Testis (tissue), 2 donors: Measurements from ENCODE around the gene MLH3.

Experiments used
- CTCF ChIP-seq, 3 experiments: fragments of 450-650 bp in 2 of 3; fragments of 200-600 bp in 1 of 3; sonication (generic) in 1 of 3; IDR thresholded peaks; one replicate each; pipeline ENCODE4 v1.5.1; 2016 to 2019; ENCODE audit warnings: antibody characterized with exemption in 3 of 3, mild to moderate bottlenecking in 2 of 3, moderate library complexity in 1 of 3
- POLR2A ChIP-seq: fragments of 450-650 bp; IDR thresholded peaks from one replicate; pipeline ENCODE4 v1.6.1; 2017; ENCODE audit warnings: antibody characterized with exemption, mild to moderate bottlenecking, moderate library complexity

GRCh38 chr14:75022655-75023054, 28.6 kb downstream of the MLH3 start:
- TF ChIP-seq CTCF (IDR thresholded peaks at IDR 0.05) (no peak), POLR2A (no peak)
